HL-60 (cell line): ENCODE results near the gene ANTXR1.

Experiments used
- DNase-seq, 2 experiments: peaks; one replicate each; pipeline ENCODE4 v3.0.0-alpha.2; 2010 to 2020; ENCODE audit warnings: low read depth in 1 of 2, low spot score in 1 of 2
- H3K27ac ChIP-seq: fragments of 250-450 bp; sonication (Bioruptor Pico); replicated peaks from 2 replicates; pipeline ENCODE4 v1.5.1; 2020; ENCODE audit warnings: mild to moderate bottlenecking, moderate library complexity
- H3K27me3 ChIP-seq: fragments of 250-450 bp; sonication (Bioruptor Pico); 2 replicates; pipeline ENCODE4 v1.5.1; 2021; ENCODE audit warnings: mild to moderate bottlenecking, moderate library complexity; ENCODE audit not compliant: insufficient read depth, poor library complexity, severe bottlenecking
- H3K4me3 ChIP-seq: replicated peaks from 2 replicates; pipeline ENCODE4 v1.5.1; 2011; ENCODE audit warnings: mild to moderate bottlenecking, control low read depth, low read length; ENCODE audit not compliant: insufficient read depth
- GABPA ChIP-seq: IDR thresholded peaks from 2 replicates; pipeline ENCODE4 v1.6.1; 2012; ENCODE audit warnings: low read depth
- POLR2AphosphoS5 ChIP-seq: IDR thresholded peaks from 2 replicates; pipeline ENCODE4 v1.6.1; 2012; ENCODE audit warnings: low read depth
- SPI1 ChIP-seq: IDR thresholded peaks from 2 replicates; pipeline ENCODE4 v1.6.1; 2012; ENCODE audit warnings: low read depth, mild to moderate bottlenecking, borderline replicate concordance
- TF ChIP-seq, protein P1 (sequence below): IDR thresholded peaks from one replicate; pipeline ENCODE4 v1.5.1; 2011; ENCODE audit warnings: low read length, control low read depth, inconsistent platforms; ENCODE audit not compliant: insufficient read depth
- TF ChIP-seq, protein P2 (sequence below): IDR thresholded peaks from 2 replicates; pipeline ENCODE4 v1.6.1; 2012; ENCODE audit warnings: low read depth; ENCODE audit not compliant: insufficient replicate concordance

ANTXR1 gene

DNA sequence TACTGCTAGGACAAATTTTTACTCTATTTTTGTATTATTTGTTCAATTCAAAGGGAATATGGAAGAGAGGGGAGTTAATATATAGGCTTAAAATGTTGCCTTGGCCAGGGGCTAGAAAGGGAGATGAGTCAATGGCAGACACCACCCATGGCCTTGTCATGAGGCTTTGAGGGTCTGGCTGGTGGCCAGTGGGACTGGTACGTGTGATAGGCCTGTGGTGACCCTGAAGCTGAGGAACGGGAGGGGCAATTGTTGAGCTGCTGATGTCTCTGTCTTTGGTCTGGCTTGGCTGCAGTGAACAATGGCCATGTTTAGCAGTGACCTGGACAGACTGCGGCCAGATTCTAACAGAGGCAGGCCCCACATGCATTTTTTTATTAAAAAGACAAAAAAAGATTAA lies 20.0 kb upstream of the ANTXR1 start:
- Histone ChIP-seq H3K27me3 (no peaks in the 10 kb centered on the region), H3K4me3 (no peak overlapping the region), H3K27ac (no peak overlapping the region)
- TF ChIP-seq, protein P1, sequence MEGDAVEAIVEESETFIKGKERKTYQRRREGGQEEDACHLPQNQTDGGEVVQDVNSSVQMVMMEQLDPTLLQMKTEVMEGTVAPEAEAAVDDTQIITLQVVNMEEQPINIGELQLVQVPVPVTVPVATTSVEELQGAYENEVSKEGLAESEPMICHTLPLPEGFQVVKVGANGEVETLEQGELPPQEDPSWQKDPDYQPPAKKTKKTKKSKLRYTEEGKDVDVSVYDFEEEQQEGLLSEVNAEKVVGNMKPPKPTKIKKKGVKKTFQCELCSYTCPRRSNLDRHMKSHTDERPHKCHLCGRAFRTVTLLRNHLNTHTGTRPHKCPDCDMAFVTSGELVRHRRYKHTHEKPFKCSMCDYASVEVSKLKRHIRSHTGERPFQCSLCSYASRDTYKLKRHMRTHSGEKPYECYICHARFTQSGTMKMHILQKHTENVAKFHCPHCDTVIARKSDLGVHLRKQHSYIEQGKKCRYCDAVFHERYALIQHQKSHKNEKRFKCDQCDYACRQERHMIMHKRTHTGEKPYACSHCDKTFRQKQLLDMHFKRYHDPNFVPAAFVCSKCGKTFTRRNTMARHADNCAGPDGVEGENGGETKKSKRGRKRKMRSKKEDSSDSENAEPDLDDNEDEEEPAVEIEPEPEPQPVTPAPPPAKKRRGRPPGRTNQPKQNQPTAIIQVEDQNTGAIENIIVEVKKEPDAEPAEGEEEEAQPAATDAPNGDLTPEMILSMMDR, result no peak
- TF ChIP-seq POLR2AphosphoS5, result no peak
- TF ChIP-seq, protein P2, sequence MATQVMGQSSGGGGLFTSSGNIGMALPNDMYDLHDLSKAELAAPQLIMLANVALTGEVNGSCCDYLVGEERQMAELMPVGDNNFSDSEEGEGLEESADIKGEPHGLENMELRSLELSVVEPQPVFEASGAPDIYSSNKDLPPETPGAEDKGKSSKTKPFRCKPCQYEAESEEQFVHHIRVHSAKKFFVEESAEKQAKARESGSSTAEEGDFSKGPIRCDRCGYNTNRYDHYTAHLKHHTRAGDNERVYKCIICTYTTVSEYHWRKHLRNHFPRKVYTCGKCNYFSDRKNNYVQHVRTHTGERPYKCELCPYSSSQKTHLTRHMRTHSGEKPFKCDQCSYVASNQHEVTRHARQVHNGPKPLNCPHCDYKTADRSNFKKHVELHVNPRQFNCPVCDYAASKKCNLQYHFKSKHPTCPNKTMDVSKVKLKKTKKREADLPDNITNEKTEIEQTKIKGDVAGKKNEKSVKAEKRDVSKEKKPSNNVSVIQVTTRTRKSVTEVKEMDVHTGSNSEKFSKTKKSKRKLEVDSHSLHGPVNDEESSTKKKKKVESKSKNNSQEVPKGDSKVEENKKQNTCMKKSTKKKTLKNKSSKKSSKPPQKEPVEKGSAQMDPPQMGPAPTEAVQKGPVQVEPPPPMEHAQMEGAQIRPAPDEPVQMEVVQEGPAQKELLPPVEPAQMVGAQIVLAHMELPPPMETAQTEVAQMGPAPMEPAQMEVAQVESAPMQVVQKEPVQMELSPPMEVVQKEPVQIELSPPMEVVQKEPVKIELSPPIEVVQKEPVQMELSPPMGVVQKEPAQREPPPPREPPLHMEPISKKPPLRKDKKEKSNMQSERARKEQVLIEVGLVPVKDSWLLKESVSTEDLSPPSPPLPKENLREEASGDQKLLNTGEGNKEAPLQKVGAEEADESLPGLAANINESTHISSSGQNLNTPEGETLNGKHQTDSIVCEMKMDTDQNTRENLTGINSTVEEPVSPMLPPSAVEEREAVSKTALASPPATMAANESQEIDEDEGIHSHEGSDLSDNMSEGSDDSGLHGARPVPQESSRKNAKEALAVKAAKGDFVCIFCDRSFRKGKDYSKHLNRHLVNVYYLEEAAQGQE, result no peak
- DNase-seq, result no peak

DNA sequence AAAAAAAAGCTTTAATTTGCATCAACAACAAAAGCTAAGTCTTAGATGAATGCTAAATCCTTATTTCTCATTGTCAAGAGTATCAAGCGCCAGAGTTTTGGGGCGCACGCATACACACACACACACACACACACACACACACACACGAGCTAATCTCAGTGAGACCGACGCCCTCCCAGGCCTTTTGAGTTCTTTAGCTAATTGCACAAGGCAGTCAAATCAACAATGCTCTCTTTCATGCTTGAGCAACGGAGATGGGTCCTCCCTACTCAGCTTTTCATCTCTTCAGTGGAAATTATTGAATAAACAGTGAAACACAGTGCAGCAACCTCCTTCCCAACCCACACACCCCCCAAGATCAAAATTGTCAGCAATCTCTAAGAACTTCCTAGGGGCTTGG lies 19.3 kb upstream of the ANTXR1 start:
- H3K4me3 ChIP-seq, result no peak overlapping the region
- DNase-seq, result no peak
- no peaks in the 10 kb centered on the region for H3K27me3 ChIP-seq
- TF ChIP-seq, protein P1, result no peak
- TF ChIP-seq SPI1 (no peak), GABPA (no peak), POLR2AphosphoS5 (no peak)
- TF ChIP-seq, protein P2, result no peak
- H3K27ac ChIP-seq, result no peak overlapping the region

DNA sequence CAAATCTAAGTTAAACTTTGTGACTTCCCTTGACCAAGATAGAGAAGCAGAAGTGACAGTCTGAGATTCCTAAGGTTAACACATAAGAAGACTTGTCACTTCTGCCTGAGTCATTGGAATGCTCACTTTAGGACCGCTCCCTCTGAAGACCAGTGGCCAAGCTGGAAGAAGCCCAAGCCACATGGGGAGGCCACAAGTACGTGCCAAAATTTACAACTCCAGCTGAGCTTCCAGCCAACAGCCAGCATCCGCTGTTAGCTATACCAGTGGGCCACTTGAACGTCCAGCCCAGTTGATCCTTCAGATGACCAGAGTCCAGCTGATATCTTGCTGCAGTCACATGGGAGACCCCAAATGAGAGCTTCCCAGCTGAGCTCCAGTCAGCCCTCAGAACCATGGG lies 18.1 kb upstream of the ANTXR1 start:
- H3K27me3 ChIP-seq, result no peaks in the 10 kb centered on the region
- DNase-seq, result no peak
- TF ChIP-seq, protein P2, result no peak
- TF ChIP-seq POLR2AphosphoS5 (no peak), GABPA (no peak), SPI1 (no peak)
- TF ChIP-seq, protein P1, result no peak
- no peak overlapping the region for H3K27ac ChIP-seq
- no peak overlapping the region for H3K4me3 ChIP-seq
